IPS-18c (cell line): ENCODE measurements around the gene SPTB.
"Not testable (repeated sequence)": the region's sequence is repeated elsewhere in the genome, so short reads cannot be mapped to it uniquely, and the experiment has no call there.

Experiments
- H3K4me3 ChIP-seq: 2 replicates; pipeline ENCODE4 v1.7.0; 2013; ENCODE audit warnings: low read depth, mild to moderate bottlenecking, low read length, moderate library complexity; ENCODE audit not compliant: insufficient read depth
- H3K9me3 ChIP-seq: one replicate; pipeline ENCODE4 v1.6.1; 2013; ENCODE audit warnings: mild to moderate bottlenecking, low read length, moderate library complexity; ENCODE audit not compliant: control insufficient read depth, insufficient read depth

SPTB gene

DNA sequence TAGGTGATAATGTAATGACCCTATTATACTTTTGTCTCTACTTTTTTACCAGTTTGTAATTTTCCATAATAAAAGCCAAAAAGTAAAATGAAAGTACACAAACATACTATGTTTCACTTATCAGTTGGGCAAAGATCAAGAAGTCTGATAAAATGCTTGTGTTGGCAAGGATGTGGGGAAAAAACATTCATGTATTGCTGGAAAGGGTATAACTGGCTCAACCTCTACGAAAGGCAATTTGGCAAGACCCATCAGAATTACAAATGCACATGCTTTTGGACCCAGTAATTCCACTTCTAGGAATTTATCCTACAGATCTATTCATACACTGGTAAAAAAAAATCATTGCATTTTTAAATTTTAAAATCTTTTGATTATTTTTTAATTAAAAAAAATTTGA lies 68.0 kb downstream of the SPTB start:
- no peaks in the 10 kb centered on the region for H3K9me3 ChIP-seq
- no peak overlapping the region for H3K4me3 ChIP-seq

DNA sequence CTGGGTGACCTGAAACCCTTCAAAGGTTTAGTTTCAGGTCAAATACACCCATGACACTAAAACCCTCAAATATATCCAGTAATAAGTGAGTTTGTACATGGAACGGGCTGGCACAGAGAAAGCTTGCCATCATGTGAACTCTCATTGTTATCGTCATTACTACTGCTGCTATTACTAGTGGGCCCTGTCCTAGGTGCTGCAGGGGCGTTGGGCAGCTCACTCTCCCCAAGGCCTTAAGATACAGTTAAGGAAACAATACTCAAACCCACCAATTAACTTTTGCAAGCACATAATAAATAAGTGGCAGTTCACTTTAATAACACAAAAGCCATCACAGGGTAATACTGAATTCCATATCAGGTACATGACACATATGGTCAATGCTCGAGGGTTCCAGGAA lies 71.3 kb downstream of the SPTB start:
- no peak overlapping the region for H3K4me3 ChIP-seq
- no peaks in the 10 kb centered on the region for H3K9me3 ChIP-seq

DNA sequence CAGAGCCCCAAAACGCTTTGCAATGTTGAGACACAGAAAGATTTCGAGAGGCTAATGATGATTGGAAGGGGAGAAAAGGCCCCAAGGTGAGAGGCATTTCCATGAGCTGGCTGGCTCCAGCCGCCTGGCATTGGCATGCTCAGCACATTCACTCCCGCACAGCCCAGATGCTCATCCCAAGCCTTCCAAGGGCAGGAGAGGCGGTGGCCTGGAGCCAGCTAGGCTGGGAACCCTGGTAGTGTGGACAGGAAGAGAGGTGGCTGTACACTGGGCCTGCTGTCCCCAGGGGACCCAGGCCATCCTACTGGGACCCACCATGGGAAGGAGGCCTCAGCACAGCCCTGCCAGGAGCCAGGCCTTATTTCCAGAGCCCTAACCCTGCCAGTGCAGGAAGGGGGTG lies 72.2 kb downstream of the SPTB start:
- no peaks in the 10 kb centered on the region for H3K9me3 ChIP-seq
- H3K4me3 ChIP-seq: no peak overlapping the region

DNA sequence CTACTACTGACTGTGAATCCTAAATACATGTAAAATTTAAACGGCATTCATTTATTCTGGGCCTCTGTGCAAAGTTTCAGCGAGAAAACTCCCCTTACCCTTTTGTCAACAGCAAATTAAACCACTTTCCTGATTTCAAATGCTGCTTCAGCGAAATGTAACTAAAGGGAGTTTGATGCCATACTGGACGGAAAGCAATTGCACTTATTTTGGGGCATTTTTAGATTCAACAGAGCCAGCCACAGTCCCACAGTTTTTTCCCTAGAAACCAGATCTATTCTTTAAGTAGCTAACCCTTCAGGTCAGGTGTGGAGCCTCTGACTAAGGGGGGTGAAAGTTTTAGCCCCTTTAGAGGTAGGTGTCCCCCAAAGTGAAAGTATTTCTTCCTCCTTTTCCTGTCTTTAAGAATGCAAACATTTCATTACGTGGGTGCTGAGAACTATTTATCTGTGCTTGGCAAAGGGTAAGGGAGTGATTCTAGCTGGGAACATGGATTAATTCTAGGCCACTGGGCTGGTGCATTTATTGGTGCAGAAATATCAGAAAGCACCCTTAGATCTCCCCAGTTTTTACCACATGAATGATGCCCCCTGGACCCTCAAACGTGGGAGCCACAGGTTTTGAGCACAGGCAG lies 72.7 kb downstream of the SPTB start:
- no peak overlapping the region for H3K4me3 ChIP-seq
- no peaks in the 10 kb centered on the region for H3K9me3 ChIP-seq

DNA sequence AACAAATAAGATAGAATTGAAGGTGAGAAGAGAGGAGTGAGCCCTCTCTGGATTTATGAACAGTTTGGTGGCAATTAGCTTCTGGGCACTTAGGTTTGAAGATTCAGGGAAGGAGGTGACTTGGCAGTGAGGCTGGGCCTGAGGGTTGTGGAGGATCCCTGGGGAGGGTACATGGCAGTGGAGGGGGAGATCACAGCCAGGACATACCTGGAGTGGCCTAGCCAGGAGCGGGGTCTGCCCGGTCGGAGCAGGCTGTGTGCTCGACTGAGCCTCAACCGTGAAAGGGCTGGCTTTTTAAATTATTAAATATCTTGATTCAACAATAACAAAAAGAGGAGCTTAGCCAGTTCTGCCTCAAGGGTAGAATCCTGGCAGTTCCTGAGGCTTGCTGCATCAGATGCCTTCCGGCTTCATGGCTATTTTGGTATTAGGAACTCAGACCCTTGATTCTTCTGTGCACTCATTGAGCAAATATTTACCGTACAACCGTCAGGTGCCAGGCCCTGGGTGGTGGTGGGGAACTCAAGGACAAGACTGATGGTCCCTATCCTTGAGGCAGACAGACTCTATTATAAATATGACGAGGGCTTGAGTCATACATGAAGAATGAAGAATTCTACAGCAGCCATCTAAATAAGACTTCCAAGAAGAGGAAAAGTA lies 73.4 kb downstream of the SPTB start:
- H3K9me3 ChIP-seq: no peaks in the 10 kb centered on the region
- no peak overlapping the region for H3K4me3 ChIP-seq

DNA sequence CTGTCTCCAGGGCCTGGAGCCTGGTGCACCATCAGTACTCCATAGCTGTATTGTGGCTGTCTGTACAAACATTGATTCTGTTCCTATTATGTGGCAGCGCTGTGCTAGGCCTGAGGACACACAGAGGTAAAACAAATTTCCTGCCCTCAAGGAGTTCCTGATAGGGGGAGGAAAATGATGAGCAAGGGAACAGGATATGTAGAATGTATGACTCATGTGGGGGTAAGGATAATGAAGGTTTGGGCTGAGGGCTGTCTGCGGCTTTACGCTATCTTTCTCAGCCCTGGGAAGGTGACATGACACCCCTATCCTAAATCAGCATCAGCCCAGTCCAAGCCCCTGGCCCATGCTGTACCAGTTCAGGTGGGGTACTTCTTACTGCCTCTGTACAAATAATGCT lies 74.1 kb downstream of the SPTB start:
- not testable (repeated sequence) for H3K9me3 ChIP-seq, H3K4me3 ChIP-seq

DNA sequence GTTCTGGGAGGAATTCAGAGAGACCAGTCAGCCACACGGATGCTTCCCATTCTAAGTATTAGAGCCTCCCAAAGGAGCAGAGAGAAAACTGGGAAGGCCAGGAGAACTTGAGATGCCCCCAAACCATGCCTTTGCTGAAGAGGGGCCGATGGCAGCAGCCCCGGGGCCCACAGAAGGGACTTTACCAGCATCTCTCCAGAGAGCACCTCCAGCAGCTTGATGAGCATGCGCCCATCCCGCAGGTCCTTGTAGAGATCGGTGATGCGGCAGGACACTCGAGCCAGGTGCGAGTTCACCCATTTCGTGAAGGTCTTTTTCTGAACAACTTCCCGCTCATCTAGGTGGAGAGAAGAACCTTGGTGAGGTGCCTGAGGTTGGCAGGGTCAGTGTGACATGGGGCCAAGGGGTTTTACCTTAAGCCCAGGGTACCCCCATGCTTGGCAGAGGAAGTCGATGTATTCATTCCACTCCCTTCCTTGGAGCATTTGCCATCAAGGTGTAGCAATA lies 74.9 kb downstream of the SPTB start:
- Histone ChIP-seq H3K4me3 (no peak overlapping the region), H3K9me3 (no peaks in the 10 kb centered on the region)

DNA sequence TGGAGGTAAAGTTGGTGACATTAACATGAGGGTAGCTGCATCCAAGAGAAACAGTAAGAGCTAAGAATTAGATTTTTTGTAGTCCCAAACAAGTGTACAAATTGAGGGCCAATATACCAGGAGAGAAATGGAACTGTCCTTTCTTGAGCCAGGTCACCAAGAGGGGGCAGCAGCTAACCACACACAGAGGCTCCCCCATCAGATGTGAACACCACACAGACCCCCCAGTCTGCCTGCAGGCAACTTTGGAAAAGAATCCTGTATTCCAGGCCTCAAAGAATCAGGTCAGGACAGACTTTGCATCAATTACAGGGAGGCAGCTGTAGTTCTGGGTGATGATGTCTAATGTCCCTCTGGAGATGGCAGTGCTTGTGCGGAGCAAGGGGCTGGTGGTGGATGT lies 77.9 kb downstream of the SPTB start:
- Histone ChIP-seq H3K9me3 (no peaks in the 10 kb centered on the region), H3K4me3 (no peak overlapping the region)

DNA sequence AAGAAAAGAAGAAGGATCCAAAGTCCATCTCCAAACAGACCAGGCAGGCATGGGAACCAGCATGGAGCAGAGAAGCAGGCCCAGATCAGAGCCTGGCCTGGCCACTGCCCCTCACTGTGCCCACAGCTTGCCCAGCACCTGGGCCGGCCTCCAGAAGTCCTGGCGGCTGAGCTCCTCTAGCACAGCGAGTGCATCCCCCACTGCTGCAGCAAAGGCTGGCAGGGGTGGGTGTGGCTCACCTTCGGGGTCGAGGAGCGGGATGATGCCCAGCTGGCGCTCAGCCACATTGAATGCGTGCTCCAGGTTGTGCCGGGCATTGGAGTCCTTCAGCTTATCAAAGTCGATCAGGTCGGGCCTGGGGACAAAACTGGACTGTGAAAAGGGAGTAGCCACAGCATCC lies 78.7 kb downstream of the SPTB start:
- H3K9me3 ChIP-seq: no peaks in the 10 kb centered on the region
- H3K4me3 ChIP-seq: no peak overlapping the region

DNA sequence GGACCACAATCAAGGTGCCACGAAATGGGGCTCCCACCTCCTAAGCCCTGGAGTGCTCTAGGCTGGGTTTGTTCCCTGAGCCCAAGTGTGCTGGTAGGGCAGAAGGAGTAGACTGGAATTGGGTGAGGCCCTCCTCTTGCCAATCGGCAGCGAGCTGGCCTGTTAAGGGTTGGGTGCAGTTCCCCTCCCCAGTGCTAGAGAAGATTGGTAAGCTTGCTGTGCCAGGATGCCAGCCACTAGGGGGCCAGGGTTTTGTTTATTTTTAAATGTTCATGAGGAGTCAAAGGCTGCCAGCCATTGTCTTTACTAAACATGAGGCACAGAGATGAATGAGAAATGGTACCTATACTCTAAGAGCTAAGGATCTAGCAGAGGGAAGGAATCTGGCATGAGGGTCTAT lies 79.7 kb downstream of the SPTB start:
- no peak overlapping the region for H3K4me3 ChIP-seq
- no peaks in the 10 kb centered on the region for H3K9me3 ChIP-seq

DNA sequence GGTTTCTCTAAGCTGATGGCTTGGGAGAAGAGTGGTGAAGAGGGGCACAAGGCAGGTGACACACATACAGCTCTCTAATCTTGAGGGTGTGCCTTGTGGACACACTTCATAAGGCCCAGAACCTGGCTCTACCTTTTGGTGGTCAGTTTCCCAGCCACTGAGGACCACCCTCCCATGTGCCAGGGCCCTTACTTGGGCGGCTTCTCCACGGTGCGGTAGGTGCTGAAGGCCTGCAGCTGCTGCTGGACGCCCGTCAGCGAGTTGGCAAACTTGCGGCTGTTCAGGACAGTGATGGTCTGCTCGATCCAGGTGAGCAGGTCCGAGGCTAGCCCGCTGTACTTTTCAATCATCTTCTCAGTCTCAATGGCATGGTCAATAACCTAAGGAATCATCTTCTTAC lies 80.2 kb downstream of the SPTB start:
- Histone ChIP-seq H3K4me3 (no peak overlapping the region), H3K9me3 (no peaks in the 10 kb centered on the region)

DNA sequence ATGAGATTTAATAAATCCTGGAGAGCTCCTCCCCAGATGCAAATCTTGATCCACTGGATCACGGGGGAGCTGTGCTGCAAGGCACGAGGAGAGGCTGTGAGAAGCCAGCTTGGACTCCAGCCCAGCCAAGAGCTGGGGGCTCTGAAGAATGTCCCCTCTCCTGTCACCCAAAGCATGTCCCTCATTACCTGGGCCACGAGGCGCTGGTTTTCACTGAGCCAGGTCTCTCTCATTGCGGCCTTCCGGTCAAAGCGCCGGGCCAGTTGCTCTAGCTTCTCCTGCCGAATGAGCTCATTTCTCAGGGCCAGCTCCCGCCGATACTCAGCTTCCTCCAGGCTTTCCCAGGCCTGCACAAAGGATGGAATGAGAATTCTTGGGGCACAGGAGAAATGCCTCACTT lies 83.3 kb downstream of the SPTB start:
- H3K9me3 ChIP-seq: no peaks in the 10 kb centered on the region
- H3K4me3 ChIP-seq: no peak overlapping the region

DNA sequence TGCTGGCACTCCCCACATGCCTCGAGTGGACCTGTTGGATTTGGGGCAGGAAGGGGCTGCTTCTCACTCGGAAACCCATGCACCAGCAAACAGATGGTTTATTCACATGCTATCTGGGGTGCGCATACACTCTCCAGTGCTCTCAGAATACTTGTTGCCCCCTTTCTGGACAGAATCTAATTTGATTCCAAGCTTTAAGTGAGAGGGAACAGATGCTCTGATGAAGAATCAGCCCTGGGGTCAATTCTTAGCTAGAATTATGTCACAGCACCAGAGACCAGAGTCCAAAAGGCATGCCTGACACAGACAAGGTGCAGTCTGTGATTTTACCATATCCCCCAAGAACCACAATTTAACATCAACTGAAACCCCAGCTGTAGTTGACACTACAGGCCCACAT lies 83.8 kb downstream of the SPTB start:
- Histone ChIP-seq H3K9me3 (no peaks in the 10 kb centered on the region), H3K4me3 (no peak overlapping the region)

DNA sequence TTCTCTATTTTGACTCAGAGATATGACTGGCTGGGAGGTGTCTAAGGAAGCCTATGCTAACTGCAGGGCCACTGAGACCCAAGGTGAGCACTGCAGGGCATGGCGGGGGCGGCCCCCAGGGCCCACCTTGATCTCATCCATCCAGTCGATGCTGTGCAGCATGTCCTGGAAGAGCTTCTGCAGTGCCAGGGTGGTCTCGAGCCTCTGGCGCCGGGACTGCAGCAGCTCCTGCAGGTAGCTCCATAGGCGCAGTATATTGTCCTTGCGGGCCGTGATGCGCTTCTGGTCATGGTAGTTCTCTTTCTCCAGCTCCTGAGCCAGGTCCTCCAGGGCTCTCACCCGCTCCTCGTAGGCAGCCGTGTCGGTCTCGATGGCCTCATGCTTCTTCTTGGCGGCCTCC lies 84.5 kb downstream of the SPTB start:
- H3K4me3 ChIP-seq: no peak overlapping the region

DNA sequence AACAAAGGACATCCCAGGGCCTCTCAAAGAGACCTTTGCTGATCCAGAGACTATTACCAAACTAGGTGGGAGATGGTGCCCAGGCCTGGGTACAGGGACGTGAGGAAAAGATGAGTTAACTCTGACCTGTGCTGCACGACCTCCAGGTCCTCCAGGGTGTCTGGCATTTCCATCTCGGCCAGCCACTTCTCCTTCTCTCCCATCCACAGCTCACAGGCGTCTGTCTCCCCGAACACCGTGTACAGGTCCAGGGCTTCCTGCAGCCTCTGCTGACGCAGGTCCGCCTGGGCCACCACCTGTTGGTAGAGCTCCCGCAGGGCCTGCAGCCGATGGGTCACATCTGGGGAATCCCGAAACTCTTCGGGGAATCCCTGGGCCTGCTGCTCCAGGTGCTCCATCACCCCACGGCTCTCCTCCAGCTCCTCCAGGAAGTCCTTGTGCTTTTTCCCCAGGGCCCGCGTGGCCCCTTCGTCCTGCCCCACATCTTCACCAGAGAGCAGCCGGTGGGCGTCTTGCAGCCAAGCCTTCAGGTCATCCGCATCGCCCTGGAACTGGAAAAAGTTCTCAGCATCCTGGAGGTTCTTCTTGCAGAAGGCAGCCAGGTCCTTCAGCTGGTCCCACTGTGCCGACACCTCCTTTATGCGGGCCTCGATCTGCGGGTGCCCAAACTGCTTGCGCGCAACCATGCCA lies 86.7 kb downstream of the SPTB start:
- H3K9me3 ChIP-seq: no peaks in the 10 kb centered on the region
- H3K4me3 ChIP-seq: no peak overlapping the region

More for the DNA sequence above, 84.5 kb downstream of the SPTB start:
- no peaks in the 10 kb centered on the region for H3K9me3 ChIP-seq

DNA sequence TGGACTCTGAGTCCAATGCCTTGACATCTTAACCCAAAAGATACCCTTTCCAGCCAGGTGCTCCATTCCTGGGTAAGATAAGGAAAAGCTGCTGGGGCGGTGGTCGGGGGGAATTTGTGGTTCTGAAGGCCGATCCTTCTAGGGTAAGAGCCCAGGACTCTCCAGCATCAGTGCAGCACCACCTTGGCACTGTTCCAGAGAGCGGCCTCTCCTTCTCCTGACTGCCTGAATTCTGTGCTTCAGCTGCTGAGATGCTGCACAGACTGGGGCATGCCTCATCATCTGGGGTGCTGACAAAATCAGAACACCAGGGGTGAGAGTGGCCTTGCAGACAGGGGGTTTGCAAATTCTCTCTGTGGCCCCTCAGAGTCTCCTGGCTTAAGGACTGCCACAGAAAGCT lies 87.5 kb downstream of the SPTB start:
- no peak overlapping the region for H3K4me3 ChIP-seq
- H3K9me3 ChIP-seq: no peaks in the 10 kb centered on the region

DNA sequence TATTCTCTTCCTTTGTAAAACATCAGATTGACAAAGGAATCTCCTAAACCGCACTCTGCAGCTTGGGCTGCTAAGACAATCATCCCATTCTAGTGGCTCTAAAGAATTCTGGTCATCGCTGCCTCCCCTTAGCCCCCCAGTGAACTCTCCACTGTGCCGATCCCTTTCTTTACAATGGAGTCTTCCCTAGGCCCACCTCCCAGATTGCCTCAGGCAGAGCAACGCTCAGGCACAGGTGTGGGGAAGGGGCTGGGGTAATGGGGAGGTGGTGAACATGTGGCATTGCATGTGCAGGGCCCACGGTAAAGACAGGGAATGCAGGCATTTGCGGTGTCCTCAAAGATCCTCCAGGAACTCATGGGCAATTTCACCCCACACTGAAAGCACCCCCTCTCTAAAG lies 89.2 kb downstream of the SPTB start:
- H3K9me3 ChIP-seq: no peaks in the 10 kb centered on the region
- no peak overlapping the region for H3K4me3 ChIP-seq

DNA sequence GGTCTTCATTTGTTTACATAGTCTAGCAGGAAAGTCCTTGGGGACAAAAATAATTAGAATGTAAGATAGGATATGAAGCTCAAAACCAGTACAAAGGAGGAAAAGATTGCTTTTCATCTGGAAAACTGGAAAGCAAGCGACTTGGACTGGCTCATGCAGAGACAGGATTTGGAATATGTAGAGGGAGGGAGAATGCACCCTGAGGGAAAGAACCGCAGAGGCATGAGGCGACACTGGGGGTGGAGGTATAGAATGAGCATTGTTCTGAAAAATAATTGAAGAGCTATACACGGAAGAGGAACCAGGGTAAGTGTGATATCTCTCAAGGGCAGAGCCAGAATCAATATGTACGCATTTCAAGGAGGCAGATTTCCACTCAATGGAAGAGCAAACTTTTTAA lies 90.0 kb downstream of the SPTB start:
- Histone ChIP-seq H3K4me3 (no peak overlapping the region), H3K9me3 (no peaks in the 10 kb centered on the region)
